Body of pancreas (tissue), 4 donors: ENCODE data around the gene PXDN. TPM values are rescaled to one million over a fixed set of nuclear protein-coding genes. Genes with fewer than 3 reads are reported as not detected.
A peak's percentile ranks its signal among the peaks of the same experiment; 100 is the strongest.

Experiments used
- ATAC-seq: fragments of 150-250 bp; one replicate; pipeline ENCODE4 v1.9.1; 2016
- DNase-seq, 4 donors: peaks; one replicate each; pipeline ENCODE4 v3.0.0-alpha.2; 2019
- H3K27ac ChIP-seq, 4 donors: fragments of 200-600 bp; sonication (generic); 1 replicate in 3 of 4; 2 replicates in 1 of 4; pipeline versions ENCODE4 v1.5.1 to v1.6.1; 2016 to 2019; ENCODE audit warnings: mild to moderate bottlenecking in 1 of 4, mixed read lengths in 1 of 4, moderate library complexity in 1 of 4
- H3K27me3 ChIP-seq, 2 donors: fragments of 200-600 bp; sonication (generic); one replicate each; pipeline ENCODE4 v1.6.0; 2016; ENCODE audit warnings: mild to moderate bottlenecking in 1 of 2
- H3K36me3 ChIP-seq, 2 donors: fragments of 200-600 bp; sonication (generic); replicated peaks in 1 of 2; 2 replicates each; pipeline ENCODE4 v1.5.1; 2016; ENCODE audit warnings: low read depth in 2 of 2; ENCODE audit not compliant: insufficient read depth in 1 of 2
- H3K4me1 ChIP-seq: fragments of 200-600 bp; sonication (generic); one replicate; pipeline ENCODE4 v1.6.0; 2016
- H3K4me3 ChIP-seq, 2 donors: fragments of 200-600 bp; sonication (generic); 1 replicate in 1 of 2; 2 replicates in 1 of 2; pipeline ENCODE4 v1.5.1; 2016 to 2019
- H3K9me3 ChIP-seq, 3 donors: fragments of 200-600 bp; sonication (generic); 1 replicate in 2 of 3; 2 replicates in 1 of 3; pipeline ENCODE4 v1.5.1; 2016
- CTCF ChIP-seq, 7 experiments: fragments of 450-650 bp in 4 of 7; fragments of 200-600 bp in 3 of 7; sonication (generic) in 3 of 7; IDR thresholded peaks; one replicate each; pipeline ENCODE4 v1.5.1; 2016 to 2019; ENCODE audit warnings: antibody characterized with exemption in 7 of 7
- POLR2A ChIP-seq, 3 donors: fragments of 450-650 bp; IDR thresholded peaks; one replicate each; pipeline ENCODE4 v1.6.1; 2016; ENCODE audit warnings: antibody characterized with exemption in 3 of 3, mild to moderate bottlenecking in 2 of 3
- WGBS, 2 donors: methylation state at CpG; one replicate each; pipeline ENCODE4 v1.1.5; 2017; 5-methylcytosine and 5-hydroxymethylcytosine counted together
- intact Hi-C: fragments of 100-400 bp; cut with DNase I; formaldehyde crosslinking; loops from one replicate; pipeline ENCODE4 v1.15.1; 2023
- total RNA-seq, 2 donors: library from RNA; depleted of rRNA; stranded (reverse); fragments of >200 nt; gene quantifications; one replicate each; pipeline ENCODE4 v1.1.0, GENCODE V29; 2016

The PXDN gene
- total RNA-seq, 2 donors from 2014 or later = 7.0 to 41.9 TPM

DNA sequence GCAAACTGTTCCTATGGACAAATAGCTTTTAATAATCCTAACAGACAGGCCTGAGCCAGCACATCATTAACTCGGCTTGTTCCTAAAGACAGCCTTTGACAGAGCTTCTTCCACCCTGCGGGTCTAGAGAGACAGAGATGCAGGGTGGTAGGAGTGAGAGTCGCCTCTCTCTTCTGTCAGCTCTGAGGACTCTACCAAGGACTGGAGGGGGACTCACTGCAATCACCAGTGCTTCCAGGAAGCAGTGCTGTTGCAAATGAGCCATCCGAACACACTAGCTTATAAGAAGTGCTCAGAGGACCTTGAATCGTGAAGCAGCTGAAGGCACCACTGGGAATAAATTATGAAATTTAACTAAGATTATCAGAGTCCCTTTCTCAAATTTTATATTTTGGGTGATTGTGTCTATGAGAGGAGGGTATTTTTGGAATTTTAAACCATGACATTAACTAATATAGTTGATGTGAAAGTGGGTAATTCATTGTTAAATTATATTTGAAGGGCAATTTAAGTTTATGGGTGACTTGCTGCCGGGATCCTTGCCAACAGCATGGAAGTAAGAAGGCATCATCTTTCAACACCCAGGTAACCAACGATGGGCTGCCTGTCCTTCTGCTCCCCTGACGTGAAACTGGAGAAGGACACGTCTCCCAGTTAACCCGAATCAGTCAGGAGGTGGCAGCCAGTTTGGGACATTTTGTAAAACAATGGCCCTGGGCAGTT is 43.6 kb upstream of the PXDN start:
- H3K4me3 ChIP-seq = no peak overlapping the region
- TF ChIP-seq POLR2A (IDR thresholded peaks at IDR 0.05) = no peak
- no peak for TF ChIP-seq CTCF (IDR thresholded peaks at IDR 0.05)
- H3K36me3 ChIP-seq = no peaks in the 10 kb centered on the region
- DNase-seq = peak in 3 of 4 donors; percentile 11 to 30 (median 24)
- ATAC-seq = no peak
- H3K27me3 ChIP-seq = no peaks in the 10 kb centered on the region
- no peaks in the 10 kb centered on the region for H3K4me1 ChIP-seq
- WGBS, 2 donors = 50 to 63% methylated on average over 10 of the region's 10 CpGs
- H3K27ac ChIP-seq = no peak overlapping the region
- H3K9me3 ChIP-seq = no peaks in the 10 kb centered on the region
- intact Hi-C loops = no loop called here

- Histone ChIP-seq H3K9me3 (no peaks in the 10 kb centered on the region), H3K27ac (no peak overlapping the region), H3K4me1 (no peaks in the 10 kb centered on the region), H3K36me3 (no peaks in the 10 kb centered on the region), H3K4me3 (no peak overlapping the region), H3K27me3 (no peaks in the 10 kb centered on the region)
- intact Hi-C loops = no loop called here
- TF ChIP-seq CTCF (IDR thresholded peaks at IDR 0.05) (no peak), POLR2A (IDR thresholded peaks at IDR 0.05) (no peak)
- DNase-seq = no peak
- WGBS, 2 donors = 78 to 92% methylated on average over 19 of the region's 19 CpGs
- ATAC-seq = no peak
Observed at GRCh38 chr2:1784986-1785617, 40.8 kb upstream of the PXDN start.

DNA sequence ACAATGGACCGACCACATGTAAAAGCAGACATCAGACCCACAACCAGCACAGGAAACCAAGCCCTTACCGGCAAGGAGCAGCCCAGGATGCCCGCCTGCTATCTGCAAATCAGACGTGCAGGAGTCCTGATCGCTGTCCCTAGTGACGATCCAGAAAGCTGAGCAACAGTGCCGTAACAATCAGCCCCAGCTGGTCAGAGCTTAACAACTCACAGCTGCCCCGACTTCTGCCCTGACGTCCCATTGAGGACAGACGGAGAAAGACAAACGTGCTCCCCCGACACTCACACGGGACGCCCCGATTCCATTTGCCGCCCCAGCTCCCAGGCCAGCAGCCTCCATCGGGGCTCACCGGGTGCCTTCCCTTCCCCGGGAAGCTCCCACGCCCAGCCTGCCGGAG is 39.8 kb upstream of the PXDN start:
- no peak for ATAC-seq
- no peak for TF ChIP-seq POLR2A (IDR thresholded peaks at IDR 0.05)

DNA sequence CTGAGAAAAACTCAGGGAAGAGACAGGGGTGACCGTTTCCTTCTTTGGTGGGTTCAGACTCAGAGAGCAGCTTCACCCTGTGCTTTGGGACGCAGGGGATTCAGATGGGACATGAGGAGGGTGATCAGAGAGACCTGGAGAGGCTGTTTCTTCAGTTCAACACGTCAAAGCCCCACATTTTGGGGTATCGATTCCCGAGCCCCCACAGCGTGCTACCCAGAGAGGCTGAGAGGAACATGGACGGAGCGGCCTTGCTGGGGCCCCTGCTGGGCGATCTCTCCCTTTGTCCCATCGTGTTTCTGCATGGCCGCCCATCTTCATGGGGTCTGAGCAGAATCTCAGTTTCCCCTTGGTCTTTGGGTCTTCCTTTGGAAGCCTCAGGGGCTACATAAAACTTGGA is 38.2 kb upstream of the PXDN start:
- ATAC-seq (no peak), DNase-seq (no peak)
- no peaks in the 10 kb centered on the region for H3K27me3 ChIP-seq
- TF ChIP-seq POLR2A (IDR thresholded peaks at IDR 0.05) (no peak), CTCF (IDR thresholded peaks at IDR 0.05) (no peak)
- H3K9me3 ChIP-seq = no peaks in the 10 kb centered on the region
- H3K27ac ChIP-seq = no peak overlapping the region
- 76 to 85% methylated on average over 11 of the region's 11 CpGs for WGBS, 2 donors
- intact Hi-C loops = no loop called here
- H3K36me3 ChIP-seq = no peaks in the 10 kb centered on the region
- H3K4me3 ChIP-seq = no peak overlapping the region
- no peaks in the 10 kb centered on the region for H3K4me1 ChIP-seq

More for the DNA sequence above, 39.8 kb upstream of the PXDN start:
- H3K36me3 ChIP-seq = no peaks in the 10 kb centered on the region
- H3K27ac ChIP-seq = no peak overlapping the region
- H3K27me3 ChIP-seq = no peaks in the 10 kb centered on the region
- 52 to 58% methylated on average over 14 to 21 of the region's 21 CpGs for WGBS, 2 donors
- no peak overlapping the region for H3K4me3 ChIP-seq
- H3K9me3 ChIP-seq = no peaks in the 10 kb centered on the region
- DNase-seq = no peak
- intact Hi-C loops = no loop called here
- no peaks in the 10 kb centered on the region for H3K4me1 ChIP-seq

GRCh38 chr2:1781291-1782080 is 37.2 kb upstream of the PXDN start:
- TF ChIP-seq POLR2A (IDR thresholded peaks at IDR 0.05) (no peak), CTCF (IDR thresholded peaks at IDR 0.05) (no peak)
- ATAC-seq = no peak
- H3K4me3 ChIP-seq = no peak overlapping the region
- WGBS, 2 donors = 53% methylated on average over 15 to 16 of the region's 16 CpGs
- intact Hi-C loops = no loop called here
- DNase-seq = no peak
- no peaks in the 10 kb centered on the region for H3K36me3 ChIP-seq
- H3K9me3 ChIP-seq = no peaks in the 10 kb centered on the region
- H3K27me3 ChIP-seq = no peaks in the 10 kb centered on the region
- H3K4me1 ChIP-seq = no peaks in the 10 kb centered on the region
- no peak overlapping the region for H3K27ac ChIP-seq
